ENCODE data around the gene ELOA. TPM values are rescaled to one million over a fixed set of nuclear protein-coding genes. Genes with fewer than 3 reads are reported as not detected.

Gene ELOA
- total and polyA plus RNA-seq, 9 of the 15 experiments (the other 6 are each of a cell fraction or from before 2014, with no cell fraction given), result 31.9 to 98.6 (median 61.3) TPM

DNA sequence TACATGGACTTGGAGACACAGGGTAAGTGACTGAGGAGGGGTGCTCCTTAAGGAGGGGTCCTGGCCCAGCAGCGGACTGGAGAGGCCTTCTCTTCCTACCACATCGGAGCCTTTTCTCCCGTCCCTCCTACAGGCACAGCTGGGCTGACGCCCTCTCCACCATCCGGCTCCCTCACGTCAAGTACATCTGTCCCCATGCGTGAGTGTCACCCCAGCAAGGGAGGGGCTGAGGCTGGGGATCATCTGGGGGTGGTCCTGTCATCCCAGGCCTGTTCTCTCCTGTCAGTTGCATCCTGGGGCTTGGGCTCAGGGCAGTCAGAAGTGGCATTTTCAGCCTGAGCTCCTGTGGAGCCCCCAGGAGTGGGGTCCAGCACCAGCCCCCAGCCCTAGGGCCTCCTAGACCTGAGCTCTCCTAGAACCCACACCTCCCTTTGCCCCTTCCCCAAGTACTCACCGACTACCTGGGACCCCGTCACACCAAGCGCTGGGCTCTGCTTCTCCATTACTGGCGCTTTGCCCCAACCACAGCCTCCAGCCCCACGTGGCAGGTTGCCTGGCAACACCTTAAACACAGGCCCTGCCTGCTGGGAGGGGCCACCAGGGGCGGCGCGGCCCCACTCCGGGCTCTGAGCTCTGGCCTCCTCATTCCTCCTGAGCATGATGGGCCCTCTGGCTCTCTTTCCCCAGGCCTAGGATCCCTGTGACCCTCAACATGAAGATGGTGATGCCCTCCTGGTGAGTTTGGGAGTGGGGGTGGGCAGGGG lies 49.9 kb downstream of the ELOA start (continued):
- TF ChIP-seq, protein P1, sequence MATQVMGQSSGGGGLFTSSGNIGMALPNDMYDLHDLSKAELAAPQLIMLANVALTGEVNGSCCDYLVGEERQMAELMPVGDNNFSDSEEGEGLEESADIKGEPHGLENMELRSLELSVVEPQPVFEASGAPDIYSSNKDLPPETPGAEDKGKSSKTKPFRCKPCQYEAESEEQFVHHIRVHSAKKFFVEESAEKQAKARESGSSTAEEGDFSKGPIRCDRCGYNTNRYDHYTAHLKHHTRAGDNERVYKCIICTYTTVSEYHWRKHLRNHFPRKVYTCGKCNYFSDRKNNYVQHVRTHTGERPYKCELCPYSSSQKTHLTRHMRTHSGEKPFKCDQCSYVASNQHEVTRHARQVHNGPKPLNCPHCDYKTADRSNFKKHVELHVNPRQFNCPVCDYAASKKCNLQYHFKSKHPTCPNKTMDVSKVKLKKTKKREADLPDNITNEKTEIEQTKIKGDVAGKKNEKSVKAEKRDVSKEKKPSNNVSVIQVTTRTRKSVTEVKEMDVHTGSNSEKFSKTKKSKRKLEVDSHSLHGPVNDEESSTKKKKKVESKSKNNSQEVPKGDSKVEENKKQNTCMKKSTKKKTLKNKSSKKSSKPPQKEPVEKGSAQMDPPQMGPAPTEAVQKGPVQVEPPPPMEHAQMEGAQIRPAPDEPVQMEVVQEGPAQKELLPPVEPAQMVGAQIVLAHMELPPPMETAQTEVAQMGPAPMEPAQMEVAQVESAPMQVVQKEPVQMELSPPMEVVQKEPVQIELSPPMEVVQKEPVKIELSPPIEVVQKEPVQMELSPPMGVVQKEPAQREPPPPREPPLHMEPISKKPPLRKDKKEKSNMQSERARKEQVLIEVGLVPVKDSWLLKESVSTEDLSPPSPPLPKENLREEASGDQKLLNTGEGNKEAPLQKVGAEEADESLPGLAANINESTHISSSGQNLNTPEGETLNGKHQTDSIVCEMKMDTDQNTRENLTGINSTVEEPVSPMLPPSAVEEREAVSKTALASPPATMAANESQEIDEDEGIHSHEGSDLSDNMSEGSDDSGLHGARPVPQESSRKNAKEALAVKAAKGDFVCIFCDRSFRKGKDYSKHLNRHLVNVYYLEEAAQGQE (IDR thresholded peaks at IDR 0.05; ENCODE audit: borderline replicate concordance), result no peak; the same call in 1 of the 2 replicates
- TF ChIP-seq, protein P1 (CRISPR knock-in tag; IDR thresholded peaks at IDR 0.05; ENCODE audit: low read depth), result no peak
- TF ChIP-seq ATF1 (CRISPR knock-in tag; IDR thresholded peaks at IDR 0.05) (no peak), ATF1 (tag; IDR thresholded peaks at IDR 0.05) (no peak), ZNF143 (CRISPR knock-in tag; IDR thresholded peaks at IDR 0.05) (no peak), GATAD2B (IDR thresholded peaks at IDR 0.05; ENCODE audit: borderline replicate concordance) (no peak), EP300 (IDR thresholded peaks at IDR 0.05; ENCODE audit: low read length) (no peak), SMARCB1 (IDR thresholded peaks at IDR 0.05; ENCODE audit: insufficient read length, low read depth) (no peak), ZNF324 (CRISPR knock-in tag; IDR thresholded peaks at IDR 0.05) (no peak), SAP30 (IDR thresholded peaks at IDR 0.05; ENCODE audit: borderline replicate concordance, insufficient read depth, low read depth, low read length, poor library complexity, severe bottlenecking) (no peak), ESRRB (CRISPR knock-in tag; IDR thresholded peaks at IDR 0.05; ENCODE audit: borderline replicate concordance) (no peak), ILF3 (IDR thresholded peaks at IDR 0.05; ENCODE audit: borderline replicate concordance) (no peak)
- TF ChIP-seq, protein P2, sequence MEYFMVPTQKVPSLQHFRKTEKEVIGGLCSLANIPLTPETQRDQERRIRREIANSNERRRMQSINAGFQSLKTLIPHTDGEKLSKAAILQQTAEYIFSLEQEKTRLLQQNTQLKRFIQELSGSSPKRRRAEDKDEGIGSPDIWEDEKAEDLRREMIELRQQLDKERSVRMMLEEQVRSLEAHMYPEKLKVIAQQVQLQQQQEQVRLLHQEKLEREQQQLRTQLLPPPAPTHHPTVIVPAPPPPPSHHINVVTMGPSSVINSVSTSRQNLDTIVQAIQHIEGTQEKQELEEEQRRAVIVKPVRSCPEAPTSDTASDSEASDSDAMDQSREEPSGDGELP (CRISPR knock-in tag; IDR thresholded peaks at IDR 0.05; ENCODE audit: borderline replicate concordance), result peak; percentile 62; the same call in 1 of the 2 replicates
- TF ChIP-seq, protein P3, sequence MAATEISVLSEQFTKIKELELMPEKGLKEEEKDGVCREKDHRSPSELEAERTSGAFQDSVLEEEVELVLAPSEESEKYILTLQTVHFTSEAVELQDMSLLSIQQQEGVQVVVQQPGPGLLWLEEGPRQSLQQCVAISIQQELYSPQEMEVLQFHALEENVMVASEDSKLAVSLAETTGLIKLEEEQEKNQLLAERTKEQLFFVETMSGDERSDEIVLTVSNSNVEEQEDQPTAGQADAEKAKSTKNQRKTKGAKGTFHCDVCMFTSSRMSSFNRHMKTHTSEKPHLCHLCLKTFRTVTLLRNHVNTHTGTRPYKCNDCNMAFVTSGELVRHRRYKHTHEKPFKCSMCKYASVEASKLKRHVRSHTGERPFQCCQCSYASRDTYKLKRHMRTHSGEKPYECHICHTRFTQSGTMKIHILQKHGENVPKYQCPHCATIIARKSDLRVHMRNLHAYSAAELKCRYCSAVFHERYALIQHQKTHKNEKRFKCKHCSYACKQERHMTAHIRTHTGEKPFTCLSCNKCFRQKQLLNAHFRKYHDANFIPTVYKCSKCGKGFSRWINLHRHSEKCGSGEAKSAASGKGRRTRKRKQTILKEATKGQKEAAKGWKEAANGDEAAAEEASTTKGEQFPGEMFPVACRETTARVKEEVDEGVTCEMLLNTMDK (IDR thresholded peaks at IDR 0.05; ENCODE audit: borderline replicate concordance, insufficient read depth, low read depth, low read length, poor library complexity, severe bottlenecking), result no peak

Data from K562 (cell line).